NCI-H1105 (cell line): Measurements from ENCODE around the gene MED16.
A peak's percentile ranks its signal among the peaks of the same experiment; 100 is the strongest.

Experiments
- DNase-seq: peaks from one replicate; lab custom pipeline; 2025; lab: John Stamatoyannopoulos, UW

The MED16 gene

DNA sequence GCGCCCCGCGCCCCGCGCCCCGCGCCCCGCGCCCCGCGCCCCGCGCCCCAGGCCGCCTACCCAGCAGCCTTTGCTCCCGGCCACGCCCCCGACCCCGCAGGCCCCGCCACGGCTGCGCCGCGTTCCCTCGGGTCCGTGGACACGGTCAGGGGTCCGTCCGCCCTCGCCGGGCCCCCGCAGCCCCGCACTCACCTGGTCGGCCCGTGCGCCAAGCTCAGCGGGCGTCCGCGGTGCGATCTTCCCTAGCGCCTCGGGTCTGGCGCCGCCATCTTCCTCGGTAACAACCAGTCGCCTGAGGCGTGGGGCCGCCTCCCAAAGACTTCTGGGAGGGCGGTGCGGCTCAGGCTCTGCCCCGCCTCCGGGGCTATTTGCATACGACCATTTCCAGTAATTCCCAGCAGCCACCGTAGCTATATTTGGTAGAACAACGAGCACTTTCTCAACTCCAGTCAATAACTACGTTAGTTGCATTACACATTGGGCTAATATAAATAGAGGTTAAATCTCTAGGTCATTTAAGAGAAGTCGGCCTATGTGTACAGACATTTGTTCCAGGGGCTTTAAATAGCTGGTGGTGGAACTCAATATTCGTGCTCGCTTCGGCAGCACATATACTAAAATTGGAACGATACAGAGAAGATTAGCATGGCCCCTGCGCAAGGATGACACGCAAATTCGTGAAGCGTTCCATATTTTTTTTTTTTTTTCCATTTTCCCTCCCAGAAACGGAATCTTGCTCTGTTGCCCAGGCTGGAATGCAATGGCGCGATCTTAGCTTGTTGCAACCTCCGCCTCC, at the start of gene MED16, which contains the start of gene RNU6-9:
MED16 (minus strand) TSS at position 294 of the 796 bp plus-strand sequence. CDS start 2,056 bp downstream, outside the sequence.
RNU6-9 (plus strand) TSS at position 591 of the 796 bp plus-strand sequence.
- DNase-seq, result peak; percentile 90

GRCh38 chr19:942133-942645, 49.2 kb upstream of the MED16 start:
- DNase-seq, result no peak

DNA sequence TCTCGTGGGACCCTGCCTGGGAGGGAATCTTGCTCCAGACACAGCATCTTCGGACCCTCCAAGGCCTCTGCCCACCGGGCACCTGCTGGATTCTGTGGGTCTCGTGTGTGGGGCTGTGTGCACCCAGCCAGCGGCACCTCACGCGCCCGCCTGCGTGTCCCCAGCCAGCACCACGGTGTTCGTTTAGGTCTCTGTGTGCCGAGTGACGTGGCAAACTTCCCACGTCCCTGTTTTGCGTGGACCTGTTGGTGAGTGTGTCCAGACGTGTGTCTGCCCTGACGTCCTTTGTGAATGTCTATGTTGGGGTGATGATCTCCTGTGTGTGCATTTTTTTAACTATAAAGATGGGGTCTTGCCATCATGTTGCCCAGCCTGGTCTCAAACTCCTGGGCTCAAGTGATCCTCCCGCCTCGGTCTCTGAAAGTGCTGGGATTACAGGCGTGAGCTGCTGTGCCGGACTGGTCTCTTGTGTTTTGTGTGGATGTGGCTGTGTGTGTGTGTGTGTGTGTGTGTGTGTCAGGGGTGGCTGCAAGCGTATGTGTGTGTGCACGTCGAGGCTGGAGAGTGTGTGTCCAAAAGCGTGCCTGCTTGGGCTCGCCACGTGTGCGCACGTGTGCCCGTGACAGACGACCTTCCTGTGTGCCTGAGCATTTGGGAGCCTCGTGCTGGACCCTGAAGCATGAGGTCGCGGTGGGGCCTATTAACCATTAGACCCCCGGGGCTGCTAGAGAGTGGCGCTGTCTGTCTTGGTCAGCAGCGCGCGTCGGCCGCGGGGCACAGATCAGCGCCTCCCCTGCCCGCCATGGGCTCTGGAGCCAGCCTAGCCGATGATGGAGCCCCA, 48.5 kb upstream of the MED16 start:
- no peak for DNase-seq

DNA sequence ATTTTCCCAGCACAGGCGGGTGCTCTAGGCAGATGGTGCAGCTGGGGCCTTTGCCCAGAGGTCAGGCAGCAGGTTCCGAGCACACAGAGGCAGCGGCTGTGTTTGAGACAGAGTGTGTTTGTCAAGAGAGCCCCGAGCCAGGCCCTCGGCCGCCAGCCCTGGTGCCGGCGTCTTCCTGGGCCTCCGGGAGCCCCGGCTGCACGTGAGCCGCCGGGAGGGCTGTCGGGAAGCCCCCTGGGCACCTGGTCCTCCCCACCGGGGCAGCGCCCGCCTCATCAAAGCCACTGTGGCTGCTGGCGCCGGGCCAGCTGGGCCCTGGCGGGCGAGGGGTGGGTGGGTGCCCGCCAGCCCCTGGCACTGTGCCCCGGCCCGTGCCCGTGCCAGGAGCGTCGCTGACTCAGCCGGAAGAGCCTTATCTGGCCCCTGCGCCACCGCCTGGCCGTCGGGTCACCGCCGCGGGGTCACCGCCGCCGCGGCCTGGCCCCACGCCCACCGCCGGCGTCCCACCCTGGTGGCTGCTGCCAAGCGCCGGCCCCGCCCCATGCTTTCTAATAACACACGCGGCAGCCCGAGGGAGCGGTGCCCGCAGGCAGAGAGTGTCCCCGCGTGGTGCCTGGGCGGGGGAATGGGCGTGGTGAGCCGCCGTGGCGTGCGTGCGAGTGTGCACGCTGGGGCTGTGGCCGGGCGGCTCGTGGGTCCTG, 47.8 kb upstream of the MED16 start:
- DNase-seq, result peak; percentile 96

DNA sequence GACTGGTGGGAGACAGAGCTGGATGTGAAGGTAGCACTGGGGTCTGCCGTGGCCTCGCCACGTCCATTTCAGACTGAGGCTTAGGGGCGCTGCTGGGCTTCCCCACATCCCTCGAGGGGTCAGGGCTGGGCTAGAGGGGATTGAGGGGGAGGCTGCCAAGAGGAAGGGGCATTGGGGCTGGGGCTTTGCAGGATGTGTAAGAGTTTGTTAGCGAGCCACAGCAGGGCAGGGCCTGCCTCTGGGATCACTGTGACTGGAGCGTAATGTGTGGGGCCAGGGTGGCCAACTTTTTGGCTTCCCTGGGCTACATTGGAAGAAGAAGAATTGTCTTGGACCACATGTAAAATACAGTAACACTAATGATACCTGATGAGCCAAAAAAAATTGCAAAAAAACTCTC, 46.9 kb upstream of the MED16 start:
- no peak for DNase-seq

- DNase-seq, result no peak
Measured at GRCh38 chr19:939439-939838, 46.5 kb upstream of the MED16 start.

DNA sequence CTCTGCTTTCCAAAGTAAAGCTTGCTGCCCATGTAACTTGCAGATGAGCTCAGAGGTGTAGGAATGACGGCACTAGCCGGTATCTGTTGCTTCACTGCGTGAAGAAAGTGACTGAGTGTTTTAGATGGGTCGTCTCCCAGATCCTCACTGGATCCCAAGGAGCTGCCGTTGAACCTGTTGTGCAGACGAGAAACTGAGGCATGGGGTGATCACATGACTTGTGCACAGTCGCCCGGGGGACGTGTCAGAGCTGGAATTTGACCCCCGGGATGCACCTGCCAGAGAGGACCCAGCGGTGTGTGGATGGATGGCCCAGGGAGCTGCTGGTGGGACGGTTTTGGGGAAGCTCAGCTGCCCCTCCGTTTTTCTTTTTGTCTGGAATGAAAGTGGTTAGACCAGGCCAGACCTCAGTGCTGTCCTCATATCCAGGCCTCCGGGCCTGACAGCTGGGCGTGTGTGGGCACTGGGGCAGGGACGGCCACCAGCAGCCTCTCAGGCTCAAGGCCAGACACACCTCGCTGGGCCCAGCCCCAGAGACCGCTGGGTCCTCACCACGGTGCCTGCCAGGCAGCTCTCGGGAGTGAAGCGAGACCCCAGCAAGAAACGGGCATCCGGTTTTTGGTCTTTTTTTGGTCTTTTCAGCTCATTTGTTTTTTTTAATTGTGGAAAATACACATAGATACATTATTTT, 45.4 kb upstream of the MED16 start:
- DNase-seq, result no peak

- DNase-seq, result no peak
Measured at GRCh38 chr19:937259-937694, 44.3 kb upstream of the MED16 start.

GRCh38 chr19:936175-936546, 43.2 kb upstream of the MED16 start:
- no peak for DNase-seq

- no peak for DNase-seq
Measured at GRCh38 chr19:934865-935479, 42.0 kb upstream of the MED16 start.

DNA sequence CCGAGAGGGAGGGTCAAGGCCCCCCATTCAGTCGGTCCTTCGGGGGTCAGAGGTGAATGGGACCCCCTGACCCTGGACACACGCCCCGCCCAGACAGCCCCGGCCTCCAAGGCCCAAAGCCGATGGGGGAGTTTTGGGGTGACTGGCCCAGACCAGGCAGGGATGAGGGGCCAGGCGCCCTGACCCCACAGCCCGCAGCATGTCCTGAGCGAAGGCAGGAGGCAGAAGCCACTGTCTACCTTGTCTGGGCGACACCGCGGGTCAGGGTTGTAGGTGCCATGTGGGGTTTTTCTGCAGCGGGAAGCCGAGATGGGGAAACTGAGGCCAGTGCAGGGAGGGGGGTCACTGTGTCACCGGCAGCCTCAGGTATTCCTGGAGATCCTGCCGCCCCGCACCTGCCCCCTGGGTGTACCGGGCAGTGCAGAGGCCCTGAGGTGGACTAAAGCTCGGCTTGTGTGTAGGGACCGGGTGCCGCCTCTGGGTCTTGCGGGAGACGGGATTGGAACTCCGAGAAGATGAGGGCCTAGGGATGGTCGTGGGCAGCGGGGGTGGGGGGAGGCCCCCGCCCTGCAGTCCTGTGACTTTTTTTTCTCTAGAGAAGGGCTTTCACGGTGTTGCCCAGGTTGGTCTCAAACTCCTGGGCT, 41.3 kb upstream of the MED16 start:
- DNase-seq, result no peak

DNA sequence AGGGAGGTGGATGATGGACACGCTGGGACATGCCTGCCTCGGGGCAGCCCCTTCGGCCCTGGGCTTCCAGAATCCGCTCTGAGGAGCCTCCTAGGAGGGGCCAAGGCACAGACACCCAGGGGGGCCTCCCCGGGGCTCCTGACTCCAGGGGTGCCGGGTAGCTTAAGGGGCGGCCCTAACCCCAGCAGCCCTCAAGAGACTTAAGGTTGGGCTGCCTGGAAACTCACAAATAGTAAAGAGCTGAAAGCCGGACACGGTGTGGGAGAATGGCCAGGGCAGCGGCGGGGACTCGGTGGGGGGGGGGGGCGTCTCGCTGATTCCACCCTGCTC, 40.5 kb upstream of the MED16 start:
- no peak for DNase-seq

- DNase-seq, result no peak
Measured at GRCh38 chr19:932648-933552, 39.9 kb upstream of the MED16 start.

DNA sequence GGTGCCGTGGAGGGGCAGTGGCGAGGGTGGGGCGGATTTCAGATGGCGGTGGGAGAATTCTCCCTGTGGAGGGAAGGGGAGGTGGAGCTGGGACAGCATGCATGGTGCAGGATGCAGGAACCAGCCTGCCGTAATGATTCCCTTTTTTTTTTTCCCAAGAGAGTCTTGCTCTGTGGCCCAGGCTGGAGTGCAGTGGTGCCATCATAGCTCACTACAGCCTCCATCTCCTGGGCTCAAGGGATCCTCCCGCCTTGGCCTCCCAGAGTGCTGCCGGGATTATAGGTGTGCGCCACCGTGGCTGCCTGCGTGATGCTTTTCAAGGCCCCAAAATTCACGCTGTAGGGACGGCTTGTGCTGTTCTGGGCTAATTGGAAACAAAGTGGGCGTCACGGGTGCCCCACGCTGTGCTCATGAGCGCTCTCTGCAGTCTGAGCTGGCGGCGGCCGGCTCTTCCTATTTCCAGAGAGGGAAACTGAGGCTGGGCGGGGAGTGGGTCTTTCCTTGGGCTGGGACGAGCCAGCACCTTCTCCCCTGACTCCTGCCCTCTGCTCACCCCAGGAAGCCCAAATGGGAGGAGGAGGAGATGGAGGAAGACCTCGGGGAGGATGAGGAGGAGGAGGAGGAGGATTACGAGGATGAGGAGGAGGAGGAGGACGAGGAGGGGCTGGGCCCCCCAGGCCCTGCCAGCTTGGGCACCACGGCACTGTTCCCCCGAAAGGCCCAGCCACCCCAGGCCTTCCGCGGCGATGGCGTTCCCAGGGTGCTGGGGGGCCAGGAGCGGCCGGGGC, 39.1 kb upstream of the MED16 start:
- DNase-seq, result no peak

DNA sequence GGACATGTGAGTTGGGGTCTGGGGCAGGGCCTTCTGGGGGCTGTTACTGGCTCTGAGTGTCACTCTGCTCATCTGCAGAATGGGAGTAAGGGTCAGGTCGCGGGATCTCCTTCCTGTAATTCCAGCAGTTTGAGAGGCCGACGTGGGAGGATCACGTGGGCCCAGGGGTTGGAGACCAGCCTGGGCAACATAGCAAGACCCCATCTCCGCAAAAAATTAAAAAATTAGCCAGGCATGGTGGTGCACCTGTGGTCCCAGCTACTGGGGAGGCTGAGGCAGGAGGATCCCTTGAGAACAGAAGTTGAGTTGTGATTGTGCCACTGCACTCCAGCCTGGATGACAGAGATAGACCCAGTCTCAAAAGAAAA, 36.9 kb upstream of the MED16 start:
- DNase-seq, result no peak

DNA sequence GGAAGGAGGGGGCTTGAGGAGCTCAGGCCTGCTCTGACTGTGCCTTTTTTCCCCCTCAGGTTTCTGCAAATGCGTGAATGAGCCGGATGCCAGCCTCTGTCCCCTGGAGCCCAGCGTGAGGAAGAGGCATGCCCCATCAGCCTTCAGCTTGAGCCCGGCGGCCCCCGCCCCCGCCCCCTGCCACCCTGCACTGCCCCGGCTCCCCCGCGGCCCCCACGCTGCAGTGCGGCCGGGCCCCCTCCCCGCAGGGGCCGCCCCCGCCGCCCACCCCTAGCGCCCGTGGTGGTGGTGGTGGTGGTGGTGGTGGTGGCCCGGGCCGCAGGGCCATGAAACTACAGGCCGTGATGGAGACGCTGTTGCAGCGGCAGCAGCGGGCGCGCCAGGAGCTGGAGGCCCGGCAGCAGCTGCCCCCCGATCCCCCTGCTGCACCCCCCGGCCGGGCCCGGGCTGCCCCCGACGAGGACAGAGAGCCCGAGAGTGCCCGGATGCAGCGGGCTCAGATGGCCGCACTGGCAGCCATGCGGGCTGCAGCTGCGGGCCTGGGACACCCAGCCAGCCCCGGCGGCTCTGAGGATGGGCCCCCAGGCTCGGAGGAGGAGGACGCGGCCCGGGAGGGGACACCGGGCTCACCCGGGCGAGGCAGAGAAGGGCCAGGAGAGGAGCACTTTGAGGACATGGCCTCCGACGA, 36.4 kb upstream of the MED16 start:
- DNase-seq, result no peak

DNA sequence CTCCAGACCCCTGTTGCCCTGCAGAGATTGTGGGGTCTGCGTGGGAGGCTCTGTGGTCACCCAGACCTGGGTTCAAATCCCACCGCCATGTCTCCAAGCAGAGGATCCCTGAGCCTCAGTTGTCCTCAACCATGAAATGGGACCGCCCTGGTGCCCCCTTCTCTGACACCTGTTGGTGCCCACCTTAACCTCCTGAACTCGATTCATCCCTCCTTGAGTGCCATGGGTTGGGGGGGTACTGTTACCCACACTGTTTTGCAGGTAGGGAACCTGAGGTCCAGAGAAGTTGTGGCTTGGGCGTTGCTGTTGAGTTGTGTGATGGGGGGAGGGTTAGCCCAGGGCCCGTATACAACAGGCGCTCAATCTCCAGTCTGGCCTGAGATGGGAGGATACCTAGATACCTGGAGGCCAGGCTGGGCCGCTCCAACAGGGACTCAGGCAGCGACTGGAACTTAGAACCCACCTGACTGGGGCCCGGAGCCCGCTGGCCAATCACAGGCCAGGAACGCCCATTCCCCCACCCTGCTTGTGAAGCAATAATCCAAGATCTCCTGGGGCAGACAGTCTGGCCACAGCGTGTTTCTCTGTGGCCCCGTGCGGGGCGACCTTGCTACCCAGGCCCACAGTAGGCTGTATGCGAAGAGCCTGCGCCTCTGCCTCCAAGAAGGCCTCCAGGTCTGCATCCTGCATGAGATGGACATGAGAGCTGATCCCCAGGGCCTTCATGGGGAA, 35.6 kb upstream of the MED16 start:
- no peak for DNase-seq
